SU-DHL-6 (cell line): ENCODE data around the gene SUGCT.

Experiments
- H2AFZ ChIP-seq: fragments of 200-600 bp; sonication (generic); 2 replicates; pipeline ENCODE4 v1.6.1; 2014; ENCODE audit warnings: low read depth, mild to moderate bottlenecking, moderate library complexity, mixed read lengths, antibody characterized with exemption, low read length; ENCODE audit not compliant: severe bottlenecking
- H3F3A ChIP-seq: fragments of 200-600 bp; shearing (Covaris generic); 2 replicates; pipeline ENCODE4 v1.6.0; 2016; ENCODE audit warnings: antibody characterized with exemption, mild to moderate bottlenecking; ENCODE audit not compliant: insufficient read depth
- H3K27ac ChIP-seq: fragments of 200-600 bp; sonication (generic); 2 replicates; pipeline ENCODE4 v1.5.1; 2016; ENCODE audit warnings: low read depth, mild to moderate bottlenecking, low read length, moderate library complexity, mixed read lengths
- H3K27me3 ChIP-seq: fragments of 200-600 bp; sonication (generic), shearing (Covaris generic); 2 replicates; pipeline ENCODE4 v1.6.0; 2014; ENCODE audit warnings: mild to moderate bottlenecking, low read length
- H3K36me3 ChIP-seq: fragments of 200-600 bp; sonication (generic); 2 replicates; pipeline ENCODE4 v1.6.1; 2014; ENCODE audit warnings: mild to moderate bottlenecking, low read length, mixed read lengths
- H3K4me2 ChIP-seq: fragments of 300-600, 200-600 bp; shearing (Covaris generic), sonication (generic); 2 replicates; pipeline ENCODE4 v1.6.0; 2014; ENCODE audit warnings: low read length, low read depth, mild to moderate bottlenecking; ENCODE audit not compliant: poor library complexity, severe bottlenecking
- H3K4me3 ChIP-seq: fragments of 200-600 bp; sonication (generic); 2 replicates; pipeline ENCODE4 v1.5.1; 2014; ENCODE audit warnings: antibody characterized with exemption, low read length, mild to moderate bottlenecking, mixed read lengths; ENCODE audit not compliant: insufficient read depth, poor library complexity, severe bottlenecking
- H3K79me2 ChIP-seq: fragments of 200-600 bp; sonication (generic); 2 replicates; pipeline ENCODE4 v1.6.1; 2014; ENCODE audit warnings: mild to moderate bottlenecking, low read length, moderate library complexity; ENCODE audit not compliant: insufficient read depth
- H3K9ac ChIP-seq: fragments of 200-600 bp; sonication (generic); 2 replicates; pipeline ENCODE4 v1.7.0; 2014; ENCODE audit warnings: mild to moderate bottlenecking, low read length
- H3K9me2 ChIP-seq: fragments of 200-600 bp; sonication (generic); replicated peaks from 2 replicates; pipeline ENCODE4 v1.6.1; 2014; ENCODE audit warnings: low read length; ENCODE audit not compliant: insufficient read depth
- H3K9me3 ChIP-seq: fragments of 200-600 bp; sonication (generic); 2 replicates; pipeline ENCODE4 v1.6.1; 2014; ENCODE audit warnings: low read length, mixed read lengths; ENCODE audit not compliant: insufficient read depth
- H4K20me1 ChIP-seq: fragments of 200-600 bp; sonication (generic); 2 replicates; pipeline ENCODE4 v1.6.1; 2014; ENCODE audit warnings: low read depth, mild to moderate bottlenecking, antibody characterized with exemption, low read length, moderate library complexity, mixed read lengths
- CTCF ChIP-seq: fragments of 200-600 bp; sonication (generic); IDR thresholded peaks from one replicate; pipeline ENCODE4 v1.5.1; 2017; ENCODE audit warnings: antibody characterized with exemption, mild to moderate bottlenecking, low read length, moderate library complexity; ENCODE audit not compliant: insufficient read depth, poor library complexity, severe bottlenecking
- EZH2phosphoT487 ChIP-seq: fragments of 200-600 bp; sonication (generic), shearing (Covaris generic); conservative IDR thresholded peaks from 2 replicates; pipeline ENCODE4 v1.6.1; 2018; ENCODE audit warnings: mild to moderate bottlenecking, antibody characterized with exemption, low read length, moderate library complexity, mixed read lengths

The SUGCT gene

DNA sequence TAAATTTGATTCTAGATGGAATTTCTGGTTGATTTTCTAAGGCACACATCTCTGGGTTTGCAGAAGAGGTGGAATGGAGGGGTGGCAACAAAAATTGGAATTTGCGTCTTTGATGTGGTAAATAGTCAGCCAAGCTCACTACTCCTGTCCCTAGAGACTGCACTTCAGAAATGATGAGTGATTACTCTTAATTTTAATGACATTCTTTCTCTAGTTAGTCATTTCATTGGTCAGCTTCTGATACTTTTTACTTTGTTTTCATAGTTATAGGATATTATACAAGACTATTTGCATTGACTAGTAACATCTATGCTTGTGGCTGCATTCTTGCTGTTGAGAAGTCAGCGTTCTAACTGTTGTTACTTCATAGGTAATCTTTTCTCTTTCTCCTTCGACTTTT lies 658.3 kb downstream of the SUGCT start:
- Histone ChIP-seq H3K9ac (no peak overlapping the region), H3K9me2 (no peaks in the 10 kb centered on the region)
- TF ChIP-seq CTCF (no peak), EZH2phosphoT487 (no peak)

DNA sequence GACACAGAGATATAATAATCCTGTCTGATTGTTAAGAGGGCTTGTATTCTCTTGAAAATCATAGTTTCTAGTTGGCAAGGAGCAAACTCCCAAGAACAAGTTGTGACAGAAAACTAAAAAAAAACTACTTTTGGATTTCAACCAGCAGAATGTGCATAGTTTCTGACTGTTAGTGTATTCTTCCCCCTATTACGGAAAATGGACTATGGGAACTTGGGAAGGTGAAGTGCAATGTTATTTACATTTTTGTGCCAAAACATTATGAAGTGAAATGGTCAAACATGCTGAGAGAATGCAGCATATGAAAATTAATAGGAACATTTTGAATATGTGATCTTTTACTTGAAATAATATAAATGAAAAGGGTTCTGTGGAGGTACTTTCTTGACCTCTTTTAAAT lies 660.8 kb downstream of the SUGCT start:
- Histone ChIP-seq H3F3A (peaks cover 11% of the 10 kb centered on the region; the same call in 1 of the 2 replicates), H4K20me1 (no peaks in the 10 kb centered on the region), H3K79me2 (no peaks in the 10 kb centered on the region), H3K4me2 (no peak overlapping the region), H3K36me3 (no peaks in the 10 kb centered on the region; the same call in 1 of the 2 replicates), H3K27me3 (no peaks in the 10 kb centered on the region), H3K27ac (no peak overlapping the region), H2AFZ (no peak overlapping the region), H3K9me2 (no peaks in the 10 kb centered on the region), H3K9ac (no peak overlapping the region), H3K4me3 (no peak overlapping the region), H3K9me3 (no peaks in the 10 kb centered on the region)
- TF ChIP-seq EZH2phosphoT487 (no peak), CTCF (no peak)

More for the DNA sequence above, 658.3 kb downstream of the SUGCT start:
- H3K9me3 ChIP-seq: no peaks in the 10 kb centered on the region
- H3K27ac ChIP-seq: no peak overlapping the region
- H3K4me2 ChIP-seq: no peak overlapping the region
- H3F3A ChIP-seq: no peaks in the 10 kb centered on the region
- no peak overlapping the region for H3K4me3 ChIP-seq
- H3K36me3 ChIP-seq: no peaks in the 10 kb centered on the region; the same call in 1 of the 2 replicates
- H3K79me2 ChIP-seq: no peaks in the 10 kb centered on the region
- no peaks in the 10 kb centered on the region for H3K27me3 ChIP-seq
- H4K20me1 ChIP-seq: no peaks in the 10 kb centered on the region
- no peak overlapping the region for H2AFZ ChIP-seq

DNA sequence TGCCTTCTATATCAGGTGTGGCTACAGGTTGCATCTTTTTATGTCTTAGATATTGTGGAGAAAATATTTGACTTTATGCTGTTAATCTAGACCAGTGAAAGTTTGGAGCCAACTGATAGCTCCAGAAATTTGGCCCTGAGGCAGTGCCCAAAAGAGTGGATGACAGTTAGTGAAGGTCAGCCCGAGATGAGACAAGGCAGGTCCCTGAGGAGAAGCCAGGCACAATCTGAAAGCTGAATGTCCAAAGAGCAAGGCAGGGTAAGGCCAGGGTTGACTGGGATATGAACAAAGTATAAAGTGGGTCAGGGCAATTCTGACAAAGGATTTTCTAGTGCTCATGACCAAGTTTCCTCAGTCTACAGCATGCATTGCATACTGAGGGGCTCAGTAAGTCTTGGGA lies 661.9 kb downstream of the SUGCT start:
- no peaks in the 10 kb centered on the region for H3K79me2 ChIP-seq
- H3K9me3 ChIP-seq: no peaks in the 10 kb centered on the region
- no peak for TF ChIP-seq EZH2phosphoT487
- TF ChIP-seq CTCF: no peak
- H3K27ac ChIP-seq: no peak overlapping the region
- H3K4me2 ChIP-seq: no peak overlapping the region
- no peak overlapping the region for H3K4me3 ChIP-seq
- peaks cover 15% of the 10 kb centered on the region; the same call in 1 of the 2 replicates for H3F3A ChIP-seq
- H3K36me3 ChIP-seq: no peaks in the 10 kb centered on the region
- H3K9ac ChIP-seq: no peak overlapping the region
- H3K27me3 ChIP-seq: no peaks in the 10 kb centered on the region
- H3K9me2 ChIP-seq: no peaks in the 10 kb centered on the region
- H4K20me1 ChIP-seq: no peaks in the 10 kb centered on the region
- no peak overlapping the region for H2AFZ ChIP-seq
